GM19238 (cell line): ENCODE measurements around the gene IQCE.
A peak's percentile ranks its signal among the peaks of the same experiment; 100 is the strongest.

ENCODE experiments used
- DNase-seq: peaks from one replicate; pipeline ENCODE4 v3.0.0; 2011; ENCODE audit warnings: low spot score; ENCODE audit not compliant: insufficient read length

IQCE gene

DNA sequence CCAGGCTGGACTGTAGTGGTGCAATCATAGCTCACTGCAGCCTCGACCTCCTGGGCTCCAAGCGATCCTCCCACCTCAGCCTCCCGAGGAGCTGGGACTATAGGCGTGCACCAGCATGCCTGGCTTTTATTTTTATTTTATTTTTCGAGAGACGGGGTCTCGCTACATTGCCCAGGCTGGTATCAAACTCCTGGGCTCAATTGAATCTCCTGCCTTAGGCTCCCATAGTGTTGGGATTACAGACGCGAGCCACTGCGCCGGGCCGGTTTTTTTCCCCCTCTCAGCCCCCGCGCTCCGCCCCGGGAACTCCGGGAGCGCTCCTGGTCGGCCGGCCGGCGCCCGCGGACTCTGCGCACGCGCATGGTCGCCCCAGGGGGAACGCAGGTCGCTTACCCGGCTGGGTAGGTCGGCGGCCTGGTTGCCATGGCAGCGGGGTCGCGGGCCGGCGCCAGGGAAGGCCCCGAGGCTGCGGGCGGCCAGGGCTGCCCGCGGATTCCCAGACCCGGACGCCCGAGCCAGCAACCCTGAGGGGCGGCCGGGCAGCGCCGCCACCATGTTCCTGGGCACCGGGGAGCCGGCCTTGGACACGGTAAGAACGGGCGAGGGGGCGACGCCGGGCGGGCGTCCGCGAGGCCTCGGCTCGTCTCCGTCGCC, at the start of gene IQCE:
Gene IQCE, plus strand, starts transcription at position 351 of the 654 bp plus-strand sequence. Its CDS starts 203 bp downstream, at position 554.
- DNase-seq: peak; percentile 89

DNA sequence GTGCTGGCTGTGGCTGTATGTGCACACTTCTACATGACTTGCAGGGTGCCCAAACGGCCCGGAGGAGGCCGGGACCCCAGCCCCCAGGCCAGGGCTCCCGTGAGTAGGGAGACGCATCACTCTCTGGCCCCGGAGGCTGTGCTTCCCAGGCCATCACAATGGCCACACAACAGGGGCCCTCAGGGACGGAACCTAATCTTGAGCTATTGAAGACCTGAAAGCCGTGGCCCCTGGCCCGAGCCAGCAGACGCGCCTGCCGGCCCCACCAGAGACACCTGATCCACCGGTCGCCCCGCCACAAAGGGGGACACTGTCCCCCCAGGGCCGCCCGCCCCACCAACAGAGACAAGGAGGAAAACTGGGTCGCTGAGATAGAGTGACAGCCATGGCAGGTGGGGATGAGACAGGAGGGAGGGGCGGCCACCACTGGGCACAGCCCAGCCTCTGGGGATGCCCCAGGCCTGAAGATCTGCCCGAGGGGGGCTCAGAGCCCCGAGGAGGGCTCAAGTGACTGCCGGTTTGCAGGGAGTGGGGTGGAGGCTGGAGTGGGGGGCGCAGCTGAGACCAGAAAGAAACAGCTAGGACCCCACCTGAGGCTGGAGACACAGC, 49.4 kb upstream of the IQCE start:
- DNase-seq: no peak

- no peak for DNase-seq
Measured at GRCh38 chr7:2510130-2510776, 48.5 kb upstream of the IQCE start.

DNA sequence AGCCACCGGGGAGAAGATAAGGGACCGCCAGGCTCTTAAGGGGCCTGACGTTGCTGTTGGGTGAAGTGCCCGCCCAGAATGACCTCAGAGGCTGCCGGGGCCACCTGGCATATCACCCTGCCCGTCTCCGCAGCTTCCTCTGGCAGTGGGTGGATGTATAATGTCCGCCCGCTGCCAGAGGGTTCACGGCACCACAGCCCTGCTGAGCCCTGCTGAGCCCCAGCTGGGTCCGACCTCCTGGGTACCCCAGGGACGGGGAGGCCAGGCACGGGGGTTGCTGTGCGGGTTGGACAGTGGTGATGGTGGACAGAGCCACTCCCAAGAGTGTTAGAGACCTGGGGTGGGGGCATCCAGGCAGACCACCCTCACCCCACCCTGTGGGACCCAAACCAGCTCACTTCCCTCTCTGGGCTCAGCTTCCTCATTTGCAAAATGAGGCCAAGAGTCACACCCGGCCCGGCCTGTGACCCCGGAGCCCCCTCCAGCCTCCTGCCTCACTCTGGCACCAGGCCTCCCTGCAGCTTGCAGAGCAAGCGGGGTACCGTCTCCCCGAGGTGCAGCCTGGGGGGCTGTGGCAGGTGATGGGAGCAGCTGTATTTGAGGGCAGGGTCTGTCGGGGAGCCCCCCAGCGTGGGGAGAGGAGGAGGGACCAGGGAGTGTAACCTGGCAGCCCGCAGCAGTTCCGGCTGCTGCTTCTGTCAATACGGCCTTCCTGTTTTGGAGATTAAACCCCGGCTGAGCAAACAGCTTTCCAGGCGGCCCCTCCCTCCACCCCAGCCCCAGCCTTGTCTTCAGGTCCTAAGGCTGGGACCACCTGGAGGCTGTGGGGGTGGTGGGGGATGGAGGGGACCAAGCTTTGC, 47.6 kb upstream of the IQCE start:
- DNase-seq: peak; percentile 72

DNA sequence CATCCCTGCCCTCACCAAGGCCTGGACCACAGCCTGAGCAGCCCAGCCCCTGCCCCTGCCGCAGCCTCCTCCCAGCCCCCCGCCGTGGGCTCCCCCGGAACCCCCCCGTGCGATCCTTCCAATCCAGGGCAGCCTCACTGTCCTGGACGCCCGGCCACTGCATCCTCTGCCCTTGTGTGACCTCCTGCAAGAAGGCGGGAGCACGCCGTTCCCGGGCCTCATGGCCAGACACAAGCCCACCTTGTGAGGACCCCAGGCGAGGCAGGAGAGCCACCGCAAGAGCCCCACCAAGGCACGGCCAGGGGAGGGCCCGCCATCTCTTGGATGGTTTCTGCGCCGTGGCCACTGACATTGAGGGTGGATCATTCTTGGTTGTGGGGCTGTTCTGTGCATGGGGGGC, 47.0 kb upstream of the IQCE start:
- DNase-seq: no peak

- no peak for DNase-seq
Measured at GRCh38 chr7:2512179-2512661, 46.6 kb upstream of the IQCE start.

- DNase-seq: no peak
Measured at GRCh38 chr7:2512713-2513112, 46.1 kb upstream of the IQCE start.

DNA sequence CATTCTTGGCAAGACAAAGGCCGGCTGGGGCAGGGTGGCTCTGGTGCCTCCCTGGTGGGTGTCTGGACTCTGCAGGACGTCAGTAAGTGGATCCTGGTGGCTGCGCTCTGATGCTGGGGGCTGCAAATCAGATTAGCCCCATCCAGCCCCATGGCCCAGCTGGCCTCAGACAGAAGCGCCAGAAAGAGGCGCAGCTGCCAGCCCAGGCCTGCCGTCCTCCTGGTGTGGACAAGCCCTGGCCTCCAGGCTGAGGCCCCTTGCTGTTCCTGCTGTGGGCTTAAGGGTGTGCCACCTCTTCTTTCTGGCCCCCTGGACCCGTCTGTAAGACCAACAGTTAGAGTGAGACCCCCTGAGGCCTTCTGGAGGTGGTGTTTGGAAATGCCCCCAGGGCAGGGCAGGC, 45.1 kb upstream of the IQCE start:
- DNase-seq: no peak

- no peak for DNase-seq
Measured at GRCh38 chr7:2514473-2515423, 44.0 kb upstream of the IQCE start.

GRCh38 chr7:2515424-2516193, 43.2 kb upstream of the IQCE start:
- no peak for DNase-seq

DNA sequence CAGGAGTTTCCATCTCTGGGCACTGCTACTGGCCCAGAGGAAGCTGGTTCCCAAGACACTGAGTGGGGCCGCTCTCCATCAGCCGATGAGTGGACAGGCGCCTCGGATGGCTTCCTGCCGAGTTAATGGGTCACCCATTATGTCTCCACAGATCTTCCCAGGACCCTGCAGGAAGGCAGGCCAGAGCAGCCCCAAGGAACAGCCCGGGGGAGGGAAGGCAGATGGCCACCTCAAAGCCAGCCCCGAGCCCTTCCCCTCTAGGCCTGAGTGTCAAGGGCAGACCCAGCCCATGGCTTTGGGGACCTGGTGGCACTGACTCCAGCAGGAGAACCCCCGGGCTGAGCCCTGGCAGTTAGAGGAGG, 42.6 kb upstream of the IQCE start:
- DNase-seq: no peak

GRCh38 chr7:2517026-2517425, 41.8 kb upstream of the IQCE start:
- DNase-seq: no peak

- no peak for DNase-seq
Measured at GRCh38 chr7:2517678-2518507, 40.9 kb upstream of the IQCE start.

DNA sequence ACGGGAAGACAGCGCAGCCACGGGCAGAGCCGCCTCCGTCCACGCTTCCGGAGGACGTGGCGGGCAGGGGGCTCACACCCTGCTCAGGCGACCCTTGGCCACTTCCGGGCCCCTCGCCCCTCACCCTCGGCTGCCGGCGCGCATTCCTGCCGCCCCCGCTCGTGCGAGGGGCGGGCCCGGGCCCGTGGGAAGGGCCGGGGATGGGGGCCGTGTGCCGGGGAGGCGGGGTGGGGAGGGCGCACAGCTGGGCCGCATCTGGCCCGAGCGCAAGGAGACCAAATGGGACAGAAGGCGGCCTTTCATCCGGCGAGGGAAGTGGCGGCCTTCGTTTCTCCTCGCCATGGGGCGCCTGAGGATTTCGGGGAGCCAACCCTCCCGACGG, 40.1 kb upstream of the IQCE start:
- no peak for DNase-seq

- DNase-seq: peak; percentile 99
Measured at GRCh38 chr7:2519119-2519930, 39.5 kb upstream of the IQCE start, which contains the start of gene LFNG. TSS of gene LFNG (plus strand) at chr7:2519774. CDS start at chr7:2519862, 88 bp downstream.

- no peak for DNase-seq
Measured at GRCh38 chr7:2520131-2520760, 38.5 kb upstream of the IQCE start.

DNA sequence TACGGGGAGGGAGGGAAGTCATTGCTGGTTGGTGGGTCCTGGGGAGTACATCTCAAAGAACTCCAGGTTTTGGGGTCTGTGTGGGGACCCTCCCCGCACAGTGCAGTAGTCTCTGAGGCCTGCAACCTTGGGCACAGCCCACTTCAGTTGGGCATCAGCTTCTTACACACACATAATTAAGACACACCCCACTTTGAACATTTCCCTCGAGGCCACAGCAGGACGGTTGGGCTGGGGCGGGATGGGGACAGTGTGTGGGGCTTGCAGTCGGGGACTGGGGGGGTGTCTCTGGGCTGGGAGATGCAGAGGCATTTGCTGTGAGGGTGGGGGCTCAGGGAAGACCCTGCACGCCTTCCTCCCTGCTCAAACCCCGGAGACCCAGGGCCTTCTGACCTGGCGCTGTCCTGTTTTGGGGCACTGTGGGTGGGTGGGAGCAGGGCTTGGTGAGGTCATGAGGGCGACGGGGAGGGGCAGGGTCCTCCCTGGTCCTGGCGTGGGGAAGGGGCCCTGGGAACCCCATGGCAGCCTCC, 38.0 kb upstream of the IQCE start:
- no peak for DNase-seq
